ENCODE results near the gene TPD52L2.

Gene TPD52L2

GRCh38 chr20:63932606-63933160, 67.6 kb downstream of the TPD52L2 start:
- no peak for DNase-seq (ENCODE audit: low read depth)

GRCh38 chr20:63933646-63934045, 68.6 kb downstream of the TPD52L2 start:
- no peak for DNase-seq (ENCODE audit: low read depth)

- DNase-seq (ENCODE audit: low read depth), result no peak
Measured at GRCh38 chr20:63934271-63935068, 69.4 kb downstream of the TPD52L2 start.

GRCh38 chr20:63935447-63935846, 70.4 kb downstream of the TPD52L2 start:
- no peak for DNase-seq (ENCODE audit: low read depth)

- no peak for DNase-seq (ENCODE audit: low read depth)
Measured at GRCh38 chr20:63937596-63937995, 72.5 kb downstream of the TPD52L2 start.

GRCh38 chr20:63939061-63939935, 74.2 kb downstream of the TPD52L2 start:
- DNase-seq (ENCODE audit: low read depth), result no peak

- no peak for DNase-seq (ENCODE audit: low read depth)
Measured at GRCh38 chr20:63940071-63940471, 75.0 kb downstream of the TPD52L2 start.

- DNase-seq (ENCODE audit: low read depth), result no peak
Measured at GRCh38 chr20:63940472-63941266, 75.6 kb downstream of the TPD52L2 start.
